ENCODE measurements around the gene CMSS1.
A peak's percentile ranks its signal among the peaks of the same experiment; 100 is the strongest.
"Not testable (repeated sequence)": the region's sequence is repeated elsewhere in the genome, so short reads cannot be mapped to it uniquely, and the experiment has no call there.

CMSS1 gene

GRCh38 chr3:100044369-100044768, 226.7 kb downstream of the CMSS1 start:
- Histone ChIP-seq H3K4me2 (ENCODE audit: low read length) (no peak overlapping the region), H2AFZ (no peak overlapping the region), H3K9me3 (ENCODE audit: control insufficient read depth, low read length) (no peaks in the 10 kb centered on the region), H3K79me2 (no peaks in the 10 kb centered on the region), H3K9ac (no peak overlapping the region), H3K27me3 (ENCODE audit: control insufficient read depth, insufficient read depth, low read length) (no peaks in the 10 kb centered on the region), H3K36me3 (ENCODE audit: control insufficient read depth, insufficient read depth, low read length) (no peaks in the 10 kb centered on the region), H3K27ac (peak overlapping the region; percentile 12), H3K4me3 (ENCODE audit: low read depth, low read length) (no peak overlapping the region), H3K4me1 (peaks cover 33% of the 10 kb centered on the region)
- TF ChIP-seq CTCF (IDR thresholded peaks at IDR 0.05) = no peak

GRCh38 chr3:100045696-100046095, 228.0 kb downstream of the CMSS1 start:
- no peaks in the 10 kb centered on the region for H3K27me3 ChIP-seq (ENCODE audit: control insufficient read depth, insufficient read depth, low read length)
- peaks cover 29% of the 10 kb centered on the region for H3K4me1 ChIP-seq
- H2AFZ ChIP-seq = peak overlapping the region; percentile 44
- H3K36me3 ChIP-seq (ENCODE audit: control insufficient read depth, insufficient read depth, low read length) = no peaks in the 10 kb centered on the region
- H3K9ac ChIP-seq = no peak overlapping the region
- H3K79me2 ChIP-seq = no peaks in the 10 kb centered on the region
- TF ChIP-seq CTCF (IDR thresholded peaks at IDR 0.05) = no peak
- no peak overlapping the region for H3K4me3 ChIP-seq (ENCODE audit: low read depth, low read length)
- H3K27ac ChIP-seq = peak overlapping the region; percentile 47
- H3K9me3 ChIP-seq (ENCODE audit: control insufficient read depth, low read length) = no peaks in the 10 kb centered on the region
- no peak overlapping the region for H3K4me2 ChIP-seq (ENCODE audit: low read length)

- Histone ChIP-seq H3K4me1 (peaks cover 18% of the 10 kb centered on the region), H3K4me3 (ENCODE audit: low read depth, low read length) (no peak overlapping the region), H3K9ac (no peak overlapping the region), H2AFZ (no peak overlapping the region), H3K79me2 (no peaks in the 10 kb centered on the region), H3K9me3 (ENCODE audit: control insufficient read depth, low read length) (no peaks in the 10 kb centered on the region), H3K27me3 (ENCODE audit: control insufficient read depth, insufficient read depth, low read length) (no peaks in the 10 kb centered on the region), H3K36me3 (ENCODE audit: control insufficient read depth, insufficient read depth, low read length) (no peaks in the 10 kb centered on the region), H3K27ac (peak overlapping the region; percentile 47), H3K4me2 (ENCODE audit: low read length) (no peak overlapping the region)
- TF ChIP-seq CTCF (IDR thresholded peaks at IDR 0.05) = no peak
Measured at GRCh38 chr3:100046986-100047385, 229.3 kb downstream of the CMSS1 start.

GRCh38 chr3:100047455-100048141, 229.9 kb downstream of the CMSS1 start:
- Histone ChIP-seq H3K4me3 (ENCODE audit: low read depth, low read length) (no peak overlapping the region), H3K9ac (no peak overlapping the region), H3K4me2 (ENCODE audit: low read length) (no peak overlapping the region), H3K27ac (peak overlapping the region; percentile 11), H3K36me3 (ENCODE audit: control insufficient read depth, insufficient read depth, low read length) (no peaks in the 10 kb centered on the region), H3K4me1 (peaks cover 17% of the 10 kb centered on the region), H3K79me2 (no peaks in the 10 kb centered on the region), H2AFZ (peak overlapping the region; percentile 52), H3K9me3 (ENCODE audit: control insufficient read depth, low read length) (no peaks in the 10 kb centered on the region), H3K27me3 (ENCODE audit: control insufficient read depth, insufficient read depth, low read length) (no peaks in the 10 kb centered on the region)
- TF ChIP-seq CTCF (IDR thresholded peaks at IDR 0.05) = no peak

- H3K27ac ChIP-seq = no peak overlapping the region
Measured at GRCh38 chr3:100048248-100048647, 230.6 kb downstream of the CMSS1 start.

GRCh38 chr3:100051513-100051912, 233.9 kb downstream of the CMSS1 start:
- H3K4me3 ChIP-seq (ENCODE audit: low read depth, low read length); H3K27me3 ChIP-seq (ENCODE audit: control insufficient read depth, insufficient read depth, low read length); H3K27ac ChIP-seq; H2AFZ ChIP-seq; H3K4me1 ChIP-seq; H3K9ac ChIP-seq; H3K4me2 ChIP-seq (ENCODE audit: low read length); H3K9me3 ChIP-seq (ENCODE audit: control insufficient read depth, low read length); H3K36me3 ChIP-seq (ENCODE audit: control insufficient read depth, insufficient read depth, low read length); H3K79me2 ChIP-seq: not testable (repeated sequence)

More at GRCh38 chr3:100048248-100048647, 230.6 kb downstream of the CMSS1 start:
- Histone ChIP-seq H3K9me3 (ENCODE audit: control insufficient read depth, low read length) (no peaks in the 10 kb centered on the region), H3K36me3 (ENCODE audit: control insufficient read depth, insufficient read depth, low read length) (no peaks in the 10 kb centered on the region), H3K27me3 (ENCODE audit: control insufficient read depth, insufficient read depth, low read length) (no peaks in the 10 kb centered on the region), H2AFZ (no peak overlapping the region), H3K9ac (no peak overlapping the region), H3K4me2 (ENCODE audit: low read length) (no peak overlapping the region), H3K4me1 (peaks cover 11% of the 10 kb centered on the region), H3K79me2 (no peaks in the 10 kb centered on the region), H3K4me3 (ENCODE audit: low read depth, low read length) (no peak overlapping the region)
- no peak for TF ChIP-seq CTCF (IDR thresholded peaks at IDR 0.05)
